GM18868 (cell line): ENCODE data around the gene HSP90AB1.
"Not testable (repeated sequence)": the region's sequence is repeated elsewhere in the genome, so short reads cannot be mapped to it uniquely, and the experiment has no call there.

Source experiments
- ATAC-seq: cut with Tn5 transposase; IDR thresholded peaks from one replicate; pipeline ENCODE4 v1.9.1; 2021; ENCODE audit warnings: mild to moderate bottlenecking, moderate library complexity; ENCODE audit not compliant: unreplicated experiment

Gene HSP90AB1

GRCh38 chr6:44222486-44223318, 24.2 kb upstream of the HSP90AB1 start:
- ATAC-seq = no peak

GRCh38 chr6:44223319-44224028, 23.4 kb upstream of the HSP90AB1 start, which contains the start of gene SLC29A1:
TSS of gene SLC29A1 (plus strand) at chr6:44223595. CDS start at chr6:44227314, 3,719 bp downstream.
- peak; percentile 47 for ATAC-seq

GRCh38 chr6:44224029-44224964, 22.6 kb upstream of the HSP90AB1 start:
- ATAC-seq = no peak

GRCh38 chr6:44224965-44225305, 22.0 kb upstream of the HSP90AB1 start:
- no peak for ATAC-seq

GRCh38 chr6:44225579-44226325, 21.1 kb upstream of the HSP90AB1 start:
- no peak for ATAC-seq

- ATAC-seq = no peak
Measured at GRCh38 chr6:44226368-44227147, 20.3 kb upstream of the HSP90AB1 start.

GRCh38 chr6:44227148-44227793, 19.6 kb upstream of the HSP90AB1 start:
- no peak for ATAC-seq

- ATAC-seq = no peak
Measured at GRCh38 chr6:44228031-44228430, 18.9 kb upstream of the HSP90AB1 start.

- no peak for ATAC-seq
Measured at GRCh38 chr6:44228433-44228832, 18.5 kb upstream of the HSP90AB1 start.

- no peak for ATAC-seq
Measured at GRCh38 chr6:44228836-44229235, 18.1 kb upstream of the HSP90AB1 start.

GRCh38 chr6:44229376-44230033, 17.4 kb upstream of the HSP90AB1 start:
- no peak for ATAC-seq

- no peak for ATAC-seq
Measured at GRCh38 chr6:44230034-44230675, 16.7 kb upstream of the HSP90AB1 start.

- not testable (repeated sequence) for ATAC-seq
Measured at GRCh38 chr6:44231426-44231825, 15.5 kb upstream of the HSP90AB1 start.

- no peak for ATAC-seq
Measured at GRCh38 chr6:44232676-44233566, 14.0 kb upstream of the HSP90AB1 start.

GRCh38 chr6:44233567-44234100, 13.3 kb upstream of the HSP90AB1 start:
- no peak for ATAC-seq

- no peak for ATAC-seq
Measured at GRCh38 chr6:44234101-44235025, 12.5 kb upstream of the HSP90AB1 start.
